MCF 10A (cell line): ENCODE results near the gene AFG3L2. TPM values are rescaled to one million over a fixed set of nuclear protein-coding genes. Genes with fewer than 3 reads are reported as not detected.

Experiments used
- BruUV-seq: library from RNA; stranded (reverse); fragments of 400-500 nt; replicated peaks from 2 replicates; lab custom pipeline; 2021; lab: Mats Ljungman, UMichigan
- CTCF ChIA-PET: fragments of 300-600 bp; sonication (Branson Sonifier 250); formaldehyde crosslinking; extraction: SDS; loops from one replicate; lab custom pipeline; 2021; ENCODE audit warnings: antibody characterized with exemption, inconsistent platforms; lab: Yijun Ruan, JAX
- POLR2A ChIA-PET: fragments of 300-600, 350-650 bp; sonication (Branson Sonifier 250); formaldehyde crosslinking; extraction: SDS; loops from one replicate; lab custom pipeline; 2020; ENCODE audit warnings: antibody characterized with exemption, inconsistent platforms; lab: Yijun Ruan, JAX
- DNase-seq: peaks from one replicate; pipeline ENCODE4 v3.0.0-alpha.2; 2018; ENCODE audit not compliant: unreplicated experiment
- H3K27ac Mint-ChIP-seq: one replicate; pipeline ENCODE4 v1.8.0; 2022; ENCODE audit warnings: mild to moderate bottlenecking, low read depth, mixed read lengths; ENCODE audit not compliant: unreplicated experiment
- H3K27me3 Mint-ChIP-seq: one replicate; pipeline ENCODE4 v1.8.0; 2022; ENCODE audit warnings: mixed read lengths; ENCODE audit not compliant: insufficient read depth, unreplicated experiment
- H3K36me3 Mint-ChIP-seq: one replicate; pipeline ENCODE4 v1.8.0; 2022; ENCODE audit warnings: mild to moderate bottlenecking, moderate library complexity, mixed read lengths; ENCODE audit not compliant: insufficient read depth, unreplicated experiment
- H3K4me1 Mint-ChIP-seq: one replicate; pipeline ENCODE4 v1.8.0; 2022; ENCODE audit warnings: mixed read lengths; ENCODE audit not compliant: insufficient read depth, unreplicated experiment
- H3K4me3 Mint-ChIP-seq: one replicate; pipeline ENCODE4 v1.8.0; 2022; ENCODE audit warnings: mild to moderate bottlenecking, moderate library complexity, mixed read lengths; ENCODE audit not compliant: unreplicated experiment
- H3K9me3 Mint-ChIP-seq: one replicate; pipeline ENCODE4 v1.8.0; 2022; ENCODE audit warnings: mixed read lengths; ENCODE audit not compliant: unreplicated experiment
- CTCF ChIP-seq: fragments of 200-600 bp; IDR thresholded peaks from one replicate; pipeline ENCODE4 v1.8.0; 2022; ENCODE audit warnings: antibody characterized with exemption, mild to moderate bottlenecking; ENCODE audit not compliant: unreplicated experiment
- intact Hi-C: fragments of 100-400 bp; cut with micrococcal nuclease; formaldehyde crosslinking; loops from 2 replicates; pipeline ENCODE4 v1.14.1; 2022
- total RNA-seq: library from RNA; stranded (reverse); gene quantifications from 2 replicates; pipeline ENCODE4 v1.2.3, GENCODE V29; 2022

AFG3L2 gene
- total RNA-seq, 1 experiment from 2014 or later, result 77.2 TPM

DNA sequence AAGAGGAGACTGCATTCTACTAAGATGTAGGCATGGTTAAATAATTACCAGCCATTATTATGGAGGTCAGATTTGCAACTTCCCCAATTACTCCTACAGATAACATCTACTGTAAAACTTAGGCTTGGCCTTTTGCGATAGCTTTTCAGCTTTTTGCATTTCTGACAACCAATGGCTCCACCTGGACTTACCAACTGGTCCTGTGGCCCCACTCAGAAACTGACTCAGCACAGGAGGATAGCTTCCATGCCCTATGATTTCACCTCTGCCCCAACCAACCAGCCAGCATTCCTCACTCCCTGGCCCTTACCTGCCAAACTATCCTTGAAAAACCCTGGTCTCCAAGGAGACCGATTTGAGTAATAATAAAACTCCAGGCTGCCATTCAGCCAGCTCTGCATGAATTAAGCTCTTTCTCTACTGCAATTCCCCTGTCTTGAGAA is 40.8 kb downstream of the AFG3L2 start:
- Mint-ChIP-seq H3K27ac (no peak overlapping the region), H3K36me3 (peaks cover 86% of the 10 kb centered on the region), H3K9me3 (no peaks in the 10 kb centered on the region), H3K27me3 (no peaks in the 10 kb centered on the region), H3K4me3 (no peak overlapping the region), H3K4me1 (peaks cover 22% of the 10 kb centered on the region)
- BruUV-seq, result no TSS peak
- POLR2A ChIA-PET, result interaction anchor here (1.2 to 1.9 kb wide), 2 partner anchors 27 to 40 kb away, joined by 6 to 10 read pairs; partner anchors contain the start of gene AFG3L2
- no peak for TF ChIP-seq CTCF
- CTCF ChIA-PET, result interaction anchor here (0.6 to 1.4 kb wide), 5 partner anchors 8 to 598 kb away, joined by 3 to 4 read pairs (median 3); no protein-coding TSS in a partner anchor
- intact Hi-C loops, result no loop called here
- DNase-seq, result peak; percentile 25

DNA sequence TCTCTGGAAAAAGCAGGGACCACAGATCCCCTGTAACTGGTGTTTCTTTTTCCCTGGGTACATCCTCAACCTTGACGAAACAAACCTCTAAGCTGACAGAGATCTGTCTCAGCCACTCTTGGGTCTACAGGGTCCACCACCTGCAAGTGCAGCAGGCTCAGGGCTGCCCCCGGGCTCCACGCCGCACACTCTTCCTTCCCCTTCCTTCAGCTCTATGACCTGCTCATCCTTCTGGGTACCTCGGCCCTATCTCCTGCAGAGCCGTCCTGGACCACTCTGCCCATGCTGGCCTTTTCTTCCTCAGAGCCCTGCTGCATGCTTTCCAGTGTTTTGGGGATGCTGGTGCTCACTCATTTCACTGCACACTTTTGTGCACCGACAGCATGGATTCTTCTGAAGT is 41.5 kb downstream of the AFG3L2 start:
- Mint-ChIP-seq H3K27ac (no peak overlapping the region), H3K27me3 (no peaks in the 10 kb centered on the region), H3K4me1 (peaks cover 22% of the 10 kb centered on the region), H3K4me3 (no peak overlapping the region), H3K9me3 (no peaks in the 10 kb centered on the region), H3K36me3 (peaks cover 81% of the 10 kb centered on the region)
- TF ChIP-seq CTCF, result no peak
- DNase-seq, result no peak
- CTCF ChIA-PET, result interaction anchor here (1.2 to 1.5 kb wide), 3 partner anchors 8 to 599 kb away, joined by 3 to 6 read pairs (median 4); no protein-coding TSS in a partner anchor
- intact Hi-C loops, result no loop called here
- POLR2A ChIA-PET, result interaction anchor here (0.7 to 1.9 kb wide), 5 partner anchors 9 to 41 kb away, joined by 3 to 10 read pairs (median 6); partner anchors contain the start of gene AFG3L2
- no TSS peak for BruUV-seq

GRCh38 chr18:12334863-12335262 is 42.2 kb downstream of the AFG3L2 start:
- no peak overlapping the region for H3K4me3 Mint-ChIP-seq
- no peak for DNase-seq
- ChIA-PET CTCF (interaction anchor here (1.4 to 1.5 kb wide), 2 partner anchors 9 to 600 kb away, joined by 3 to 6 read pairs; no protein-coding TSS in a partner anchor), POLR2A (interaction anchor here (1.0 to 1.9 kb wide), 5 partner anchors 9 to 42 kb away, joined by 3 to 10 read pairs (median 3); partner anchors contain the start of gene AFG3L2)
- BruUV-seq, result no TSS peak
- intact Hi-C loops, result no loop called here
- H3K27ac Mint-ChIP-seq, result no peak overlapping the region
- H3K4me1 Mint-ChIP-seq, result peaks cover 22% of the 10 kb centered on the region
- peaks cover 81% of the 10 kb centered on the region for H3K36me3 Mint-ChIP-seq
- no peaks in the 10 kb centered on the region for H3K27me3 Mint-ChIP-seq
- no peaks in the 10 kb centered on the region for H3K9me3 Mint-ChIP-seq
- no peak for TF ChIP-seq CTCF

- BruUV-seq, result no TSS peak
- no peak for TF ChIP-seq CTCF
- Mint-ChIP-seq H3K27ac (no peak overlapping the region), H3K4me1 (peaks cover 22% of the 10 kb centered on the region), H3K9me3 (no peaks in the 10 kb centered on the region), H3K27me3 (no peaks in the 10 kb centered on the region), H3K4me3 (no peak overlapping the region), H3K36me3 (peaks cover 81% of the 10 kb centered on the region)
- no peak for DNase-seq
- intact Hi-C loops, result no loop called here
- ChIA-PET POLR2A (interaction anchor here (1.0 to 1.9 kb wide), 5 partner anchors 8 to 42 kb away, joined by 3 to 10 read pairs (median 3); partner anchors contain the start of gene AFG3L2), CTCF (interaction anchor here (1.5 kb wide), 1 partner anchor 9 kb away, joined by 6 read pairs; no protein-coding TSS in a partner anchor)
These were observed 42.6 kb downstream of the AFG3L2 start for GRCh38 chr18:12334366-12334808.
